HepG2 (cell line): ENCODE data around the gene KRT40. TPM values are rescaled to one million over a fixed set of nuclear protein-coding genes. Genes with fewer than 3 reads are reported as not detected.

ENCODE experiments used
- EP300 ChIP-seq, 3 experiments: sonication (generic) in 1 of 3; formaldehyde crosslinking in 1 of 3; IDR thresholded peaks; 2 replicates each; pipeline versions ENCODE4 v1.5.1 to v1.6.1; 2011 to 2020; ENCODE audit warnings: low read depth in 2 of 3, low read length in 2 of 3, borderline replicate concordance in 1 of 3, improper control_type of control experiment in 1 of 3, mild to moderate bottlenecking in 1 of 3, missing genetic modification reagents in 1 of 3, moderate library complexity in 1 of 3
- NFIB ChIP-seq: sonication (generic); formaldehyde crosslinking; IDR thresholded peaks from 2 replicates; pipeline ENCODE4 v1.9.0; 2021; ENCODE audit warnings: missing genetic modification reagents, mild to moderate bottlenecking, borderline replicate concordance
- PCBP2 ChIP-seq: fragments of 200-400 bp; formaldehyde crosslinking; optimal IDR thresholded peaks from 2 replicates; pipeline ENCODE3; 2018; ENCODE audit warnings: low read length, low read depth; ENCODE audit not compliant: poor library complexity, severe bottlenecking
- POGZ ChIP-seq: sonication (generic); formaldehyde crosslinking; IDR thresholded peaks from 2 replicates; pipeline ENCODE4 v1.4.0; 2020; ENCODE audit warnings: mild to moderate bottlenecking, missing genetic modification reagents
- TBL1XR1 ChIP-seq: fragments of 150-350 bp; IDR thresholded peaks from 2 replicates; pipeline ENCODE4 v1.6.1; 2014; ENCODE audit warnings: borderline replicate concordance, low read length; ENCODE audit not compliant: partially characterized antibody
- ZBTB38 ChIP-seq: sonication (generic); formaldehyde crosslinking; IDR thresholded peaks from 2 replicates; pipeline ENCODE4 v1.5.1; 2020; ENCODE audit warnings: mild to moderate bottlenecking, missing genetic modification reagents
- ZNF10 ChIP-seq: sonication (generic); formaldehyde crosslinking; IDR thresholded peaks from 2 replicates; pipeline ENCODE4 v1.4.0; 2020; ENCODE audit warnings: mild to moderate bottlenecking, low read depth, missing genetic modification reagents, borderline replicate concordance
- ZNF350 ChIP-seq: sonication (generic); formaldehyde crosslinking; IDR thresholded peaks from 2 replicates; pipeline ENCODE4 v1.4.0; 2020; ENCODE audit warnings: mild to moderate bottlenecking, low read depth, missing genetic modification reagents, borderline replicate concordance
- ZNF496 ChIP-seq: sonication (generic); formaldehyde crosslinking; IDR thresholded peaks from 2 replicates; pipeline ENCODE4 v1.8.1; 2023; ENCODE audit warnings: mild to moderate bottlenecking, moderate library complexity, missing genetic modification reagents; ENCODE audit not compliant: insufficient replicate concordance
- ZNF549 ChIP-seq: sonication (generic); formaldehyde crosslinking; IDR thresholded peaks from 2 replicates; pipeline ENCODE4 v1.5.0; 2020; ENCODE audit warnings: missing genetic modification reagents
- ZNF615 ChIP-seq: sonication (generic); formaldehyde crosslinking; IDR thresholded peaks from 2 replicates; pipeline ENCODE4 v1.5.0; 2020; ENCODE audit warnings: mild to moderate bottlenecking, missing genetic modification reagents, borderline replicate concordance
- ZNF713 ChIP-seq: sonication (generic); formaldehyde crosslinking; IDR thresholded peaks from 2 replicates; pipeline ENCODE4 v1.4.0; 2020; ENCODE audit warnings: mild to moderate bottlenecking, missing genetic modification reagents
- ZNF790 ChIP-seq: sonication (generic); formaldehyde crosslinking; IDR thresholded peaks from 2 replicates; pipeline ENCODE4 v1.8.0; 2022; ENCODE audit warnings: missing genetic modification reagents, mild to moderate bottlenecking, borderline replicate concordance
- polyA plus RNA-seq, 8 experiments: library from polyadenylated mRNA; depleted of rRNA in 3 of 8; stranded (reverse) in 7 of 8; unstranded in 1 of 8; fragments of >200 nt; fragmentation: Illumina TruSeq in 4 of 8; extraction: Trizol in 4 of 8; gene quantifications; 2 replicates each; pipeline versions ENCODE4 v1.2.1 to v1.2.3, GENCODE V29; 2011 to 2016; ENCODE audit warnings: low read depth in 4 of 8, missing spikeins in 1 of 8, mixed read lengths in 1 of 8; ENCODE audit not compliant: insufficient read depth in 1 of 8
- total RNA-seq, 5 experiments: library from RNA; depleted of rRNA; stranded (reverse); fragments of >200 nt; fragmentation: Illumina TruSeq; extraction: Trizol; gene quantifications; 2 replicates each; pipeline ENCODE4 v1.2.3, GENCODE V29; 2016; ENCODE audit warnings: low read depth in 1 of 5
- TF ChIP-seq, protein P1 (sequence below): sonication (generic); formaldehyde crosslinking; IDR thresholded peaks from 2 replicates; pipeline ENCODE4 v1.9.0; 2021; ENCODE audit warnings: missing genetic modification reagents, borderline replicate concordance
- TF ChIP-seq, protein P2 (sequence below): sonication (generic); formaldehyde crosslinking; IDR thresholded peaks from 2 replicates; pipeline ENCODE4 v1.8.1; 2023; ENCODE audit warnings: mild to moderate bottlenecking, missing genetic modification reagents
- TF ChIP-seq, protein P3 (sequence below): sonication (generic); formaldehyde crosslinking; conservative IDR thresholded peaks from 2 replicates; pipeline ENCODE4 v1.4.0; 2020; ENCODE audit warnings: missing genetic modification reagents
- TF ChIP-seq, protein P4 (sequence below): sonication (generic); formaldehyde crosslinking; IDR thresholded peaks from 2 replicates; pipeline ENCODE4 v1.4.0; 2020; ENCODE audit warnings: missing genetic modification reagents, mild to moderate bottlenecking, borderline replicate concordance

KRT40 gene
- total and polyA plus RNA-seq, 2 of the 13 experiments (the other 11 are each of a cell fraction or from before 2014, with no cell fraction given): not detected

DNA sequence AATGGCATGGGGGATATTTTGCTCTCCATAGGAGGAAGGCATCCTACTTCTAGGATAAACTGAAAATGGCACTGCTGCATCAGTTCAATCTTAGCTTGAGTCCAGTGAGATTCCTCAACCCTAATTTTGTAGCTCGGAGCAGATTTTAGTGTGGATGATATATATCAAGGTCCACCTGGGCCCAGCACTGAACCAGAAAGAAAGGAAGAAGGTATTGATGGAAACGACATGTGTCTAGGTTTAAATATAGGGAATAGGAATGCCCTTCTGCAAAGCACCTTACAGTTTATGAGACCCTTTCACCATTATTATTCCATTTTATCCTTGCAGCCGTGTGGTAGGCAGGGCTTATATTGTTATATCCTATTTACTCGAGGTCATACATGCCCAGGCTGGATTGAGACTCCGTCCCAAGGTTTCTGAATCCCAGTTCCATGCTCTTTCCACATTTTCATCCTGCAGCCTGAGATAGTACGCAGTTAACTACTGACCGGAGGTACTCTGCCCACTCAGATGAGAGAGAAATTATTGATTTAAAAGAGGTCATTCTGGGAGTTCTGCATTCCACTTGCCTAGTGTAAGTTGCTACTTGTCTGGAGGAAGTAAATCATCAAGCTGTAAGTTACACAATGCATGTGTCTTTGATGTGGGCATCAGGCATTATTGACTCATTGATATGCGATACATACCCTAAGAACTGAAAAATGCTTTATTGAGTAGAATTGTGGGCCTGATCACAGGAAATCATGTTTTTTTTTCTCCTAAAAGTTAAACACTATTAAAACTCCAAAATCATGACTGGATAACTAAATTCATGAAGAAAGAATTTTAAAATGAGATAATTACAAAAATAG, 27.5 kb downstream of the KRT40 start (continued):
- TF ChIP-seq ZNF549 (CRISPR knock-in tag) (no peak), EP300 (IDR thresholded peaks at IDR 0.05; ENCODE audit: low read depth in 2 of 2, low read length in 2 of 2) (peak; percentile 99 to 100), EP300 (CRISPR knock-in tag; IDR thresholded peaks at IDR 0.05; ENCODE audit: borderline replicate concordance) (peak; percentile 100), ZNF350 (CRISPR knock-in tag) (no peak), ZNF713 (no peak), ZNF790 (no peak), POGZ (CRISPR knock-in tag) (peak; percentile 97), ZBTB38 (peak; percentile 27; the same call in 1 of the 2 replicates), PCBP2 (no peak), TBL1XR1 (peak; percentile 94), ZNF10 (CRISPR knock-in tag) (no peak), NFIB (CRISPR knock-in tag) (no peak), ZNF496 (CRISPR knock-in tag) (no peak), ZNF615 (no peak)
- TF ChIP-seq, protein P1, sequence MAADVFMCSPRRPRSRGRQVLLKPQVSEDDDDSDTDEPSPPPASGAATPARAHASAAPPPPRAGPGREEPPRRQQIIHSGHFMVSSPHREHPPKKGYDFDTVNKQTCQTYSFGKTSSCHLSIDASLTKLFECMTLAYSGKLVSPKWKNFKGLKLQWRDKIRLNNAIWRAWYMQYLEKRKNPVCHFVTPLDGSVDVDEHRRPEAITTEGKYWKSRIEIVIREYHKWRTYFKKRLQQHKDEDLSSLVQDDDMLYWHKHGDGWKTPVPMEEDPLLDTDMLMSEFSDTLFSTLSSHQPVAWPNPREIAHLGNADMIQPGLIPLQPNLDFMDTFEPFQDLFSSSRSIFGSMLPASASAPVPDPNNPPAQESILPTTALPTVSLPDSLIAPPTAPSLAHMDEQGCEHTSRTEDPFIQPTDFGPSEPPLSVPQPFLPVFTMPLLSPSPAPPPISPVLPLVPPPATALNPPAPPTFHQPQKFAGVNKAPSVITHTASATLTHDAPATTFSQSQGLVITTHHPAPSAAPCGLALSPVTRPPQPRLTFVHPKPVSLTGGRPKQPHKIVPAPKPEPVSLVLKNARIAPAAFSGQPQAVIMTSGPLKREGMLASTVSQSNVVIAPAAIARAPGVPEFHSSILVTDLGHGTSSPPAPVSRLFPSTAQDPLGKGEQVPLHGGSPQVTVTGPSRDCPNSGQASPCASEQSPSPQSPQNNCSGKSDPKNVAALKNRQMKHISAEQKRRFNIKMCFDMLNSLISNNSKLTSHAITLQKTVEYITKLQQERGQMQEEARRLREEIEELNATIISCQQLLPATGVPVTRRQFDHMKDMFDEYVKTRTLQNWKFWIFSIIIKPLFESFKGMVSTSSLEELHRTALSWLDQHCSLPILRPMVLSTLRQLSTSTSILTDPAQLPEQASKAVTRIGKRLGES (CRISPR knock-in tag): no peak
- TF ChIP-seq, protein P2, sequence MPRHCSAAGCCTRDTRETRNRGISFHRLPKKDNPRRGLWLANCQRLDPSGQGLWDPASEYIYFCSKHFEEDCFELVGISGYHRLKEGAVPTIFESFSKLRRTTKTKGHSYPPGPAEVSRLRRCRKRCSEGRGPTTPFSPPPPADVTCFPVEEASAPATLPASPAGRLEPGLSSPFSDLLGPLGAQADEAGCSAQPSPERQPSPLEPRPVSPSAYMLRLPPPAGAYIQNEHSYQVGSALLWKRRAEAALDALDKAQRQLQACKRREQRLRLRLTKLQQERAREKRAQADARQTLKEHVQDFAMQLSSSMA (CRISPR knock-in tag): no peak
- TF ChIP-seq, protein P3, sequence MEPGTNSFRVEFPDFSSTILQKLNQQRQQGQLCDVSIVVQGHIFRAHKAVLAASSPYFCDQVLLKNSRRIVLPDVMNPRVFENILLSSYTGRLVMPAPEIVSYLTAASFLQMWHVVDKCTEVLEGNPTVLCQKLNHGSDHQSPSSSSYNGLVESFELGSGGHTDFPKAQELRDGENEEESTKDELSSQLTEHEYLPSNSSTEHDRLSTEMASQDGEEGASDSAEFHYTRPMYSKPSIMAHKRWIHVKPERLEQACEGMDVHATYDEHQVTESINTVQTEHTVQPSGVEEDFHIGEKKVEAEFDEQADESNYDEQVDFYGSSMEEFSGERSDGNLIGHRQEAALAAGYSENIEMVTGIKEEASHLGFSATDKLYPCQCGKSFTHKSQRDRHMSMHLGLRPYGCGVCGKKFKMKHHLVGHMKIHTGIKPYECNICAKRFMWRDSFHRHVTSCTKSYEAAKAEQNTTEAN (CRISPR knock-in tag): peak; percentile 76; the same call in 1 of the 2 replicates
- TF ChIP-seq, protein P4, sequence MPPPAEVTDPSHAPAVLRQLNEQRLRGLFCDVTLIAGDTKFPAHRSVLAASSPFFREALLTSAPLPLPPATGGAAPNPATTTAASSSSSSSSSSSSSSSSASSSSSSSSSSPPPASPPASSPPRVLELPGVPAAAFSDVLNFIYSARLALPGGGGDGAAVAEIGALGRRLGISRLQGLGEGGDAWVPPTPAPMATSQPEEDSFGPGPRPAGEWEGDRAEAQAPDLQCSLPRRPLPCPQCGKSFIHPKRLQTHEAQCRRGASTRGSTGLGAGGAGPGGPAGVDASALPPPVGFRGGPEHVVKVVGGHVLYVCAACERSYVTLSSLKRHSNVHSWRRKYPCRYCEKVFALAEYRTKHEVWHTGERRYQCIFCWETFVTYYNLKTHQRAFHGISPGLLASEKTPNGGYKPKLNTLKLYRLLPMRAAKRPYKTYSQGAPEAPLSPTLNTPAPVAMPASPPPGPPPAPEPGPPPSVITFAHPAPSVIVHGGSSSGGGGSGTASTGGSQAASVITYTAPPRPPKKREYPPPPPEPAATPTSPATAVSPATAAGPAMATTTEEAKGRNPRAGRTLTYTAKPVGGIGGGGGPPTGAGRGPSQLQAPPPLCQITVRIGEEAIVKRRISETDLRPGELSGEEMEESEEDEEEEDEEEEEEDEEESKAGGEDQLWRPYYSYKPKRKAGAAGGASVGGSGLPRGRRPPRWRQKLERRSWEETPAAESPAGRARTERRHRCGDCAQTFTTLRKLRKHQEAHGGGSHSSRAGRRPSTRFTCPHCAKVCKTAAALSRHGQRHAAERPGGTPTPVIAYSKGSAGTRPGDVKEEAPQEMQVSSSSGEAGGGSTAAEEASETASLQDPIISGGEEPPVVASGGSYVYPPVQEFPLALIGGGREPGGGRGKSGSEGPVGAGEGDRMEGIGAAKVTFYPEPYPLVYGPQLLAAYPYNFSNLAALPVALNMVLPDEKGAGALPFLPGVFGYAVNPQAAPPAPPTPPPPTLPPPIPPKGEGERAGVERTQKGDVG (CRISPR knock-in tag): no peak; the same call in 1 of the 2 replicates
